Mucosa of gallbladder (tissue), 1 donor: ENCODE results near the gene TMEM80. TPM values are rescaled to one million over a fixed set of nuclear protein-coding genes. Genes with fewer than 3 reads are reported as not detected.
A peak's percentile ranks its signal among the peaks of the same experiment; 100 is the strongest.
"Not testable (repeated sequence)": the region's sequence is repeated elsewhere in the genome, so short reads cannot be mapped to it uniquely, and the experiment has no call there.

Source experiments
- DNase-seq: peaks from one replicate; pipeline ENCODE4 v3.0.0-alpha.2; 2020; ENCODE audit warnings: low spot score
- total RNA-seq: library from RNA; stranded (reverse); gene quantifications from one replicate; pipeline ENCODE4 v1.2.1, GENCODE V29; 2021
- donor health status: DM: no; HTN: no; CAD: no.

TMEM80 gene
- total RNA-seq, 1 donor from 2014 or later: 52.0 TPM

DNA sequence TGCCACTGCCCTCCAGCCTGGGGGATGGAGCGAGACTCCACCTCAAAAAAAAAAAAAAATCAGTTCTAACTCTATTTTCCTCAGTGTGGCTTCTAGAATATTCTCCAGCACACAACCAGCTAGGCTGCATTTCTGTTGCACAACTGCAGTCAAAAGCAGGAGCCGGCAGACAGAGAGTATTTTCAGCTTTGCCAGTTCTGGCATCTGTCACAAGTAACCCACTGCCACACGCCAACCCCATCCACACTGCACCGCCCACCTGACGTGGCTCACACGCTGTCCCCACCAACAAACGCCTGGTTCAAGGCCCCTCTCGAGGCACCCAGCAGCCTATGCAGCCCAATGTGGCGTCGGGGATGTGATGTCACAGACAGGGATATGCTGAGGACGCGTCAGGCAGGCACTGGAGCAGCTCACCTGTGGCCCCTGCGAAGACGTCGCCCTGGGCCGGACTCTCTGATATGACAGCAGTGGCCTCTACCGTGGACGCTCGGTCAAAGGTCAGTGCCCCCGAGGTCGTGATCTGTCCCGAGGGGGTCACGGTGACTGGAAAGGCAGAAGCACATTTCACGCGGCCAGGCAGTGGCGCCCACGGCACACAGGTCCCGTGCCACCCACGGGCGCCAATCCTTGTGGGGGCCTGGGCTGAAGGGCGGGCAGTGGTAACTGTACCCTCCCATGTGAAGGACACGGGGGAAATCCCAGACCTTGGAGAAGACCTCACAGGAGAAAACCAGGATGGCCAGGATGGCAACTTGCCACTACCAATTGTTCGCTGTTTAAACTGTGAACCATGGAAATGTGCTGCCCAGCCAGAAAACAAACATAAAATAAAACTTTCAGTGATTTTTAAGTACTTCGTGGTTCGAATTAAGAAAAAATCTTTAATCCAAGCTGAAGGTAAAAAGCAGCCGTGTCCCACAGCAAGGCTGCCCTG, 16.1 kb upstream of the TMEM80 start:
- no peak for DNase-seq

DNA sequence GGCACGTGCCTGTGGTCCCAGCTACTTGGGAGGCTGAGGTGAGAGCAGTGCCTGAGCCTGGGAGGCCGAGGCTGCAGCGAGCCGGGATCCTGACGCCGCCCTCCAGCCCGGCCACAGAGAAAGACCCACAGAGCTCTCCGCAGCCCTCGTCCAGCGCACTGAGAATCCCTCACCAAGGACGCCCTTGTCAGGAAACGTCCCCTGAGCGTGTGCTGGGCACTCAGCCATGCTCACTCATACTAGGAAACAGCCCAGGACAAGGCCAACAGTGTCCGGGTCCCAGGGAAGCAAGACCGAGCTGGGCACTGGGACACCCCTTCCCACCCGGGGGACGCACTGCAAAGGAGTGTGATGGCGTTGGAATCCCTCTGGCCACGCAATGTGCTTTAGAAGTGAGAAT, 15.1 kb upstream of the TMEM80 start:
- no peak for DNase-seq

DNA sequence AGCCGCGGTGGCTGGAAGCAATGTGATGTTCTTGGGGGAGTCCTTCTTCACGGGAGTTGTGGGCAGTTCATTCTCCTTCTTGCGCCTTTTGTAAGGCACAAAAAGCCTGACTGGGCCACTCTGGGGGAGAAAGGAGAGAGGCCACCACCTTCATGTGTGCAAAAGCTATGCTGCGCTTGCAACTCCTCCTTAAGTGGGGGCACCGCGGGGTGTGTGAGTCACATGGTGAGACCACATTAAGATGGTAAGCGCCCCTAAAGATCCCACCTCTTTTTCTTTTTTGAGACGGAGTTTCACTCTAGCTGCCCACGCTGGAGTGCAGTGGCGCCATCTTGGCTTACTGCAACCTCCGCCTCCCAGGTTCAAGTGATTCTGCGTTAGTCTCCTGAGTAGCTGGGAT, 14.6 kb upstream of the TMEM80 start:
- no peak for DNase-seq

DNA sequence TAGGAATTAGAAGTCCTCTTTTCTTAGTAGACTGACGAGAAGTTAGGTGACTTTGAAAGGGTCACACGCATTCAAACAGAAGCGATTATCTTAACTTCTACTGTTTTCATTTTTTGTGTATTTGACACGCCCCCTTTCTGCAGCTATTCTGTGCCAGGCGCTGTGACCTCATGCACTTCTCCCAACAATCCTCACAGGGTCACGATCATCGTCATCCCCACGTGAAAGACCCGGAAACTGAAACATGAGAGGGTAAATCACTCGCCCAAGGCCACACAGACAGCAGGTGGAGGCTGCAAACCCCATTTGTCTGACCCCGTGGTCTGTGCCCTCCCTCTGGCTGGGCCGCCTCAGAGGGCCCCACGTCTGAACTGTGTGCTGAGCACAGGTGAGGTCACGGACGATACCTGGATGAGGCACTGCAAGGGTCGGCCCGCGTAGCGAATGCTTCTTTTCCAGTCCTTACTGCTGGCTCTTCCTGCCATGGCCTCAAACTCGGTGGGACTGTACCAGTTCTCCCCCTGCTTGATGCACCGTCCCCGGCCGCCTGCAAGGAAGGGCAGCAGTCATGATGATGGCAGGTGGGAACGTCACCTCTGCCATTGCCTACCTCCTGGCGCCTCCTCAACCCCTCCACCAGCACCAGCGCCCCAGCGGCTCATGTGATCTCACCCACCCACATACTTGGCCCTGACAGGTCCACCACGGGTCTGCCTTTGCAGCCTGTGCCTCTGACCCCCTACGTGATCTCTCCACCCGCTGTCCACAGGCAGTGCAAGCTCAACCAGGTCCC, 9.0 kb upstream of the TMEM80 start:
- peak; percentile 64 for DNase-seq

DNA sequence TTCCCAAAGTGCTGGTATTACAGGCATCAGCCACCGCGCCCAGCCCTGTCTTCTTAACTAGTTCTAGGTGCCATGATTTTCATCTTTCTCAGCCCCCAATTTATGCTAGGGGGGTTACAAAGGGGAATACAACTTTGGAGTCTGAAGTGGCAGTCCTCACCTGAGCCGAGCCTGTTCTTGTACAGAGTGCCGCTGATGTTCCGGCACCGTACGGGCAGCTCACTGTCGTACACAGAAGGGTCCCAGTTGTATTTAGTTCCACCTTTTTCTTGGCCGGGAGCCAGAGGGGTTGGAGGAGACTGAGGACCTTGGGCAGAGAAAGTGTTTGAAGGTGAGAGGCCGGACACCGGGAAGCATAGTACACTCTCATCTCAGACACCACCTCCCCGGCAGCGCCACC, 7.9 kb upstream of the TMEM80 start:
- no peak for DNase-seq

DNA sequence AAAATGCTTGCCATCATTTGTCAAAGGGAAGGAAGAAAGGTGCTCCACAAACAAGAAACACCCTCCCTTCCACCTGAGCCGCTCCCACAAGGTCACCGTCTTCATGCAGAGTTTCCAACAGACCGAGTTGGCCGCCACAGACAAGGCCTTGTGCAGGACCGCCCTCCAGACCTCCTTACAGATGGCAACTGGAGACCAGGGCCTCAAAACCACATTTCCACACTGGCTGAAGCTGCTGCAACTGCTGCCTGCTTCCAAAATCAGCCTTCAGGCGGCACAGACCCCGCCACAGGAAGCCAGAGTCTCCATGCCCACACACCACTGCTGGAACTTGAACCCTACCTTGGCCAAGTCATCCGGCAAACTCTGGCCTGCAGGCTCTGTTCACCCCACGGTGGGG, 6.9 kb upstream of the TMEM80 start:
- DNase-seq: no peak

DNA sequence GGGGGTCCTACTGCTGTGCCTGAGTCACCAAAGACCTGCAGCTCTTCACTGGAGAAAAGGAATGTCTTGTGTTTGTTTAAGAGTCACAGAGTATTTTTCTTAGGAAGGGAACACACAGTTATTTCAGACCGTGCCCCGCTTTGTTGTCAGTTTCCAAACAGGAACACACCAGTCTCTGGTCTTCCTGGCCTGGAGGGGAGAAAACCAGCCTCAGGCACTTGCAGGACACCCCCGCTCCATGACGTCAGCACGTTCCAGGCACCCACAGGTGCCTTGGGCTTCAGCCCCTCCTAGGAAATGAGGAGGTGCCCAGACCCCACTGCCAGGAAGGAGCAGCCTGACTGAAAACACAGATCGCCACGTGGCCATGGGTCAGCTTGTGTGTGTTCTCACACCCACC, 6.0 kb upstream of the TMEM80 start:
- no peak for DNase-seq

DNA sequence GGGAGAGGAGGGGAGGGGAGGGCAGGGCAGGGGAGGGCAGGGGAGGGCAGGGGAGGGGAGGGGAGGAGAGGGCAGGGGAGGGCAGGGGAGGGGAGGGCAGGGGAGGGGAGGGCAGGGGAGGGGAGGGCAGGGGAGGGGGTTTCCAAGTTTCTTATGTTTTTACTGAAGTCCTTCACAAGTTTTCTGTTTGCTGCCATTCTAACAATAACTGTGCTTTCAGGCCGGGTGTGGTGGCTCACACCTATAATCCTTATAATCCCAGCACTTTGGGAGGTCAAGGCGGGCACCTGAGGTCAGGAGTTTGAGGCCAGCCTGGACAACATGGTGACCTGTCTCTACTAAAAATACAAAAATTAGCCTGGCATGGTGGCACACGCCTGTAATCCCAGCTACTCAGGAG, 5.4 kb upstream of the TMEM80 start:
- DNase-seq: not testable (repeated sequence)

DNA sequence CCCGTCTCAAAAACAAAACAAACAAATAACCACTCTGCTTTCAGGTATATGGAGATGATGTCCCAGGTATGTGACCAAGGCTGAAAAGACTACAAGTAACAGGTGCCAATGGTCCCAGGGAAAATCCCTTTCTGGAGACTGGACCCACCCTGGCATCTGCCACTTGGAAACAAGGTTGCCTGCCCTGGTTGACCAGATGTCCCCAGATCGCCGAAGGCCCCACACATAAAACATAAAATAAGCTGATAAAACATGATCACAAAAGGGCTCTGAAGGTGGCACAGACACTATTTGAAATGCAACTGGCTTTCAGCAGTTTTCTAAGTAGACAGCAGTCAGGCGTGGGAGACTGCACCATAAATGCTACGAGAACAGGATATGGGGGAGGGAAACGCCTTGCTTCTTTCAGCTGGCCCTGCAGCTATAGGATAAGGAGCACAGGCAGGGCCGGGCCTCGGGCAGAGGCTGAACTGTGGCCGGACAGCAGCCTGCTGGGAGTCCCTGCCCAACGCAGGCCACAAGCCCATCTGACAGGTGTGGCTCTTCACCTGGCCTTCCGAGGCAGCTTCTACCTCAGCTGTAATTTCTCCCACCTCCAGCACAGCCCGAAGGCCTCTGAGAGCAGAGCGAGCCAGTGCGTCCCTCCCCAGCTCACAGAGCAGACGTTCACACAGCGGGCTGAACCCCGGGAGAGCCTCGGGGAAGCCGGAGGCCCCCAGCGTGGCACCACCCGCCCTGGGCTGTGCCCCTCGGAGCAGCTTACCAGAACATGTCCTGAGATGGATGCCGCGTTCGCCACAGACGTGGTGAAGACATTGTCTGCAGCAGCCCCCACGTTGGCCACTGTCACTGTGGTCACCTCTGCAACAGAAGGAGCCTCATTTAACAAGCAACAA, 4.6 kb upstream of the TMEM80 start:
- DNase-seq: no peak

DNA sequence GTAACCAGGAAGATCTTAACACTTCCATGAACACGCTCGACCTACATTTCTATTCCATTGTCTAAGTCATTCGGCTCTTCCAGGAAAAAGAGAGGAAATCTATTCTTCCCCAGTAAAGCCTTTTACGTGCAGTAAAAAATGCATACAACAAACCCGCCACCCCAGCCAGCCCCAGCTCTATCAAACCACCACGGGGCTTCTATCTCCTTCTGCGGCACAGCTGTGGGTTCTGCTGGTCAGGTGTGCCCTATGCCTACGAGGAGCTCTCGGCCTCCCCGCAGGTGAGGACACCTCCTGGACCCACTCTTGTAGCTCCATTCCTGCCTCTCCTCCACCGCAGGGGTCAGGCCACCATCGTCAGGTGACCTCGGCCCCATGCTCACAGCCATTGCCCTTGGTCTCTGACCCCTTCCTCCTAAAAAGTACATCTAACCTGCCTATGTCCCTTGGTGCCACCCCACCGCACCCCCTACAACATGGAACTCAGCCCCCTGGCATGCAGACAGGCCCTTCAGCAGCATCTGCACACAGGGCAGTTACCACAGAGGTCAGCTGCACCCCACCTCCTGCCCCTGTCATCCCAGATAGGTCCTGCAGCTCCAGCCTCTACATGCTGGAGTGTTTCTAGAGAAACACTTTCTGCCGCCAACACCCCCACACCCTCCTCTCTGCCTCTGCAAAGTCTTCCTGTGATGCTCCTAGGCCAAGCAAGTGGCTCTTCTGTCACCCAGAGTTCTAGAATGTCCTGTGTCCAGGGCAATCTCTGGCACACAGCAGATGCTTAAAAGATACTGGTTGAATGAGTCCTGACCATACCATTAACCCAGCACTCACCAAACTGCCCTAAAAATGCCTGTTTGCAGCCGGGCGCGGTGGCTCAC, 3.7 kb upstream of the TMEM80 start:
- DNase-seq: no peak

DNA sequence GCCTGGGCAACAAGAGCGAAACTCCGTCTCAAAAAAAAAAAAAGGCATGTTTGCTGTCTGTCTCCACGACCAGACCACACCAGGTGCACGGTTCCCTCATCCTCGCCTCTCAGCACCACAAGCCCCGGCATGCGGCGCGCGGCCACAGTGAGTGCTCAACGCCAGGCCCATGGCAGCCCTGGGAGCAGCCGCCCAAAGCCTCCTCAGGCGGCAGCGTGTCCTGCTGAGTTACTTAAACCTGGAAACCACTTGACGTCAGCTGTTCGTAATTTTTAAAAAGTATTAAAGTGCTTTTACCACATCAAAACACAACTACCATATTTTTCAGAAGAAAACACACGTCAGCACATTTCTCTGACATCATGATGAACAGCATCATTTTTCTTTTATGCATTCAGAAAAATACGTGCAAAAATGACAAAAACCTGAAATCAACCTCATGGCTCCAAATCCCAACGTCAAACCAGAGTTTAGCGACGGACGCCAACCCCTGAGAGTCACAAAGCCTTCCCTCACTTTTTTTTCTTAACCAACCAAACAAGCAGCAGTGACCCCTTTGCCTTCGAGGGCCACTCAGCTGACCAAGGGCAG, 2.7 kb upstream of the TMEM80 start:
- DNase-seq: no peak

DNA sequence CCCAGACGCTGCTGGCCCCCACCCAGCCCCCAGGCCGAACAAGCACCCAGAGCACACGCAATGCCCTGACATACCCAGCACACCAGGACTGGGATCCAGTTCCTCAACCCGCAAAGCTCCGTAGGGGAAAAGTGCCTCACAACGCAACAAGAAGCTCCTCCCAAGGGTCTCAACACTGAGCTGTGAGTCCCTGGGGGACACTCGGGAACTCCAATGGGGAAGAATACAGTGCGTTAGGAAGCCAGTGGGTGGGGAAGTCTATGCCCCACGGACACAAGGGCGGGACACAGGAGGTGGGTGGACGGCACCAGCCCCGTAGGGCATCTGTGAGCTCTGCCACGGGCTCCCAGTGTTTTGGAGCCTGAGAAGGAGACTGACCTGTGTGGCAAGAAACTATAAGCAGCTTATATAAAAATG, 2.2 kb upstream of the TMEM80 start:
- no peak for DNase-seq

DNA sequence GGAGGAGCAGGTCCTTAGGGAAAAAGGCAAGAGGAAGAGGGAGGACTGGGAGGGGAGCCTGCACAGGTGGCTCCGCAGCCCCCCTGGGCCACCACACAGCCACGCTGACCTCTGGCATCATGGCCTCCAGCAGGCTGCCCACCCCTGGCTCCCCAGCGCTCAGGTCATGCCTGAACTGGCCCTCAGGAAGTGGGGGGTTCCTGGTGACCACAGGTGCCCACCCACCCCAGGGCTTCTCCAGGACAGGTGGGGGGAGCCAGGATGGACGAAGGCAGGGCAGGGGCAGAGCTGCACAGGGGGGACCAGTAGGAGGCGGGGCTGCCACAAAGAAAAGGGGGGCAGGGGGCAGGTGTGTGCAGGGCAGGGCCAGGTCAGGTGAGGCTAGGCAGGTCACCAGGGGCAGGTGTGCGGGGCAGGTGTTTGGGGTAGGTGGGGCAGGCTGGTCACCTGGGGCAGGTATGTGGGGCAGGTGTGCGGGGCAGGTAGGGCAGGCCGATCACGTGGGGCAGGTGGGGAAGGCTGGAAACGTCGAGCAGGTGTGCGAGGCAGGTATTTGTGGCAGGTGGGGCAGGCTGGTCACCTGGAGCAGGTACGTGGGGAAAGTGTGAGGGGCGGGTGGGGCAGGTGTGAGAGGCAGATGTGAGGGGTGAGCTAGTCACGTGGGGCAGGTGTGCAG, 1.6 kb upstream of the TMEM80 start:
- DNase-seq: no peak

DNA sequence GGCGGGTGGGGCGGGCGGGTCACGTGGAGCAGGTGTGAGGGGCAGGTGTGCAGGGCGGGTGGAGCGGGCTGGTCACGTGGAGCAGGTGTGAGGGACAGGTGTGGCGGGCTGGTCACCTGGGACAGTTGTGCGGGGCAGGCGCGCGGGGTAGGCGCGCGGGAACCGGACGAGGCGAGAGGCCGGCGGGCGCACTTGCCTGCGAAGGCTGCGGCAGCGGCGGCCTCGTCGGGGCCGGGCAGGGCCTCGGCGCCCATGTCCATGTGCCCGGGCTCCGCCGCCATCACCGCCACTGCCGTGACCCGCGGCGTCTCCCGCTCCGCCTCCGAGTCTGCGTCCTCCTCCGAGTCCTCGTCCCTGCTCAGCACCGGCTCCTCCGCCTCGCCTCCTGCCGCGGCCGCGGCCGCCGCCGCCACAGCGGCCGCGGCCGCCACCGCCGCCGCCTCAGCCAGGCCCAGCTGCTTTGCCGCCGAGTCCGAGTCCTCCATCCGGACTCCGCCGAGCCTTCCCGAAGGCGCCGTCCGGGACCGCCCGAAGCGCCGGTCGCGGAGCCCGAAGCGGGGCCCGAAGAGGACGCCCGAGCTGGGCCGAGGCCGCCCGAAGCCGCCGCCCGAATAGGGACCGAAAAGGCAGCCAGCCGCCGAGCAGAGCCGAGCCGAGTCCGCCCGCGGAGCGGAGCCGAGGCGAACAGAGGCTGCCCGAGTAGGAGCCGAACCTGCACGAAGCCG, 891 bp upstream of the TMEM80 start, which contains the start of gene DEAF1:
Gene DEAF1, minus strand, starts transcription at position 660 of the 725 bp plus-strand sequence. Its CDS starts 175 bp downstream, at position 485.
- DNase-seq: peak; percentile 99

DNA sequence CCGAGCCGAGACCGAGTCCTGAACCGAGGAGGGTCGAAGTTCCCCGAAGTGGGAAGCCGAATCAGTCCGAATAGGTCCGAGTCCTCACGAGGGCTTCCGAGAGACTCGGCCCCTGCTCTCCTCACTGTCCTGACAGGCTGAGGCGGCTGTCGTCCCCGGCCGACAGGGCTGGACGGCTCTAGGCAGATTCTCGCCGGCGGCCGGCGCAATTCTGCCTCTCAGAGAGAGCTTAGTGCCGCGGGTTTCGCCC, 403 bp upstream of the TMEM80 start:
- no peak for DNase-seq

DNA sequence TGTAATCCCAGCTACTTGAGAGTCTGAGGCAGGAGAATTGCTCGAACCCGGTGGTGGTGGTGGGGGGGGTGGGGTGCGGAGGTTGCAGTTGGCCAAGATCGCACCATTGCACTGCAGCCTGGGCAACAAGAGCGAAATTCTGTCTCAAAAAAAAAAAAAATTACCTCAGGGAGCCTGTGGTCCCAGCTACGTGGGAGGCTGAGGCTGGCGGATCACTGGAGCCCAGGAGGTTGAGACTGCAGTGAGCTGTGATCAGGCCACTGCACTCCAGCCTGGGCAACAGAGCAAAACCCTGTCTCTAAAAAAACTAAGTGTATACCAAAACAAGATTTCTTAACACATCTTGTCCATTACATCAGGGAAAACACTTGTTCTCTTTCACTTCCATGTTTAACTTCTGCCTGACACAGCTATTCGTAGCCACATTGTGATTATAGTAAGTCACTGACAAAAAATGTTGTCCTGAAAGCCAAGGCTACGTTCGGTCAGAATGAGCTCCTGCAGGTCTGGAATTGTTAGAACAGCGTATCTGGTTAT, 1.4 kb downstream of the TMEM80 start:
- DNase-seq: no peak

DNA sequence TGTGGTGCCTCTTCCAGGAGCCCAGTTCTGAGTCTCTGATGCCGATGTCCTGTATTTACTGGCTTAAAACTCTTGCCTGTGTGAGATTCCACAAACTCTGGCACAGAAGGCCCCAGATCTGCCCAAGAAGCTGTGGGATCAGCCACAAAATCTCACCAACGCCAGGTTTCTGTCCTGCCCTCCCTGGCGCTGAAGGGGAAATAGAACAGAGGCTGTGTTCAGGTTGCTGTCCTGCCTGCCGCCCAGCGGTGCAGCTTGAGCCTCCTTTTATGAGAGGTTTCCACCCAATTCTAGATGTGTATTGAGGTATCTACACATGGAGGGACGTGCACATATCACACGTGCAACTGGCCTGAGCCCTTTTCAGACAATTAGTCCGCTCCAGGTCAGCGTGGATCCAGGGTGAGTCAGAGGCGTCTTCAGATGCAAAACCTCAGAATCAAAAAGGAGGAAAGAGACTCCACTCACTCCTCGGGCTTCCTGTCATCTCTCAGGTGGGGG, 2.2 kb downstream of the TMEM80 start:
- no peak for DNase-seq

DNA sequence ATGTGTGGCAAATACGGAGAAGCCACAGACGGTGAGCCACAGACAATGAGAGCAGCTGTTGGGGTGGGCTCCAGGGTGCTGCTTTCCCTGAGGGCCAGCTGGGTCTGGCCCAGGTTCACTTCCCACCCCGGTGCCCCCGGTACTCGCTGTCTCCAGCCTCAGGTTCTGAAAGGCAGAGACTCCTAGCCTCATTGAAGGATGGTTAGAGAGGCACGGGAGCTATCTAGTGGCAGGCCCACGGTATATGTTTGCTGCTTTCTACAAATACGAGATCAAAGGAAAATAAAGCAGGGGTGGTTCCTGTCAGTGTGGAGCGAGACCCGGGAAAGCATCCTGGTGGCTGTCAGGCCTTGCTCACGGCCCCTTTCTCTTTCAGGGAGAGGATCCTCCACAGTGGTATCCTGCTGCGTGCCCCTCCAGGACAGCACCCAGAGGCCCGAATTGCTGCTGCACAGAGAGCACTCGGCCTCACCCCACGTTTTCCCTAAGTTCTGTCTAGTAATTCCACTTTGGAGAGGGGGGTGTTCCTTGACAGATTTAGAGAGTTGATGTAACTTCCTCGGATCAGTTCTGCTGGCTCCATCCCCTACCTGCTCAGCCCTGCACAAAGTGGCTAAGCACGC, 3.0 kb downstream of the TMEM80 start:
- DNase-seq: no peak
